Keratinocyte (primary cell): ENCODE measurements around the gene ERV3-1. TPM values are rescaled to one million over a fixed set of nuclear protein-coding genes. Genes with fewer than 3 reads are reported as not detected.

Experiments used
- DNase-seq: peaks from one replicate; pipeline ENCODE4 v3.0.0-alpha.2; 2011; ENCODE audit warnings: low read depth, missing footprints, low spot score
- FAIRE-seq: peaks from 2 replicates; lab custom pipeline; 2011; peaks lifted over from hg19 to GRCh38; lab: Jason Lieb, UNC
- H2AFZ ChIP-seq: 2 replicates; pipeline ENCODE4 v1.6.0; 2012; ENCODE audit warnings: low read length, control low read depth, inconsistent platforms; ENCODE audit not compliant: control insufficient read depth
- H3K27ac ChIP-seq: 2 replicates; pipeline ENCODE4 v1.5.1; 2011; ENCODE audit warnings: low read length; ENCODE audit not compliant: control insufficient read depth, insufficient read depth
- H3K27me3 ChIP-seq: 3 replicates; pipeline ENCODE4 v1.6.0; 2011; ENCODE audit warnings: low read length; ENCODE audit not compliant: control insufficient read depth, insufficient read depth; ENCODE audit errors: extremely low read depth
- H3K36me3 ChIP-seq, 2 experiments: 2 replicates in 1 of 2; 3 replicates in 1 of 2; pipeline ENCODE4 v1.5.1; 2011; ENCODE audit warnings: low read length in 2 of 2, mild to moderate bottlenecking in 1 of 2; ENCODE audit not compliant: control insufficient read depth in 2 of 2, insufficient read depth in 2 of 2; ENCODE audit errors: extremely low read depth in 1 of 2
- H3K4me1 ChIP-seq: 3 replicates; pipeline ENCODE4 v1.5.1; 2011; ENCODE audit warnings: low read length; ENCODE audit not compliant: control insufficient read depth, insufficient read depth; ENCODE audit errors: extremely low read depth
- H3K4me2 ChIP-seq: 3 replicates; pipeline ENCODE4 v1.6.0; 2011; ENCODE audit warnings: low read depth, low read length; ENCODE audit not compliant: control insufficient read depth, insufficient read depth; ENCODE audit errors: extremely low read depth
- H3K4me3 ChIP-seq, 3 experiments: fragments of 200-600 bp in 1 of 3; sonication (generic) in 1 of 3; 2 replicates in 2 of 3; 3 replicates in 1 of 3; pipeline ENCODE4 v1.5.1; 2011 to 2016; ENCODE audit warnings: low read length in 3 of 3, mild to moderate bottlenecking in 3 of 3, control low read depth in 2 of 3, inconsistent platforms in 1 of 3, low read depth in 1 of 3, mixed read lengths in 1 of 3, mixed run types in 1 of 3, moderate library complexity in 1 of 3; ENCODE audit not compliant: control insufficient read depth in 2 of 3, insufficient read depth in 2 of 3; ENCODE audit errors: extremely low read depth in 1 of 3
- H3K79me2 ChIP-seq: 2 replicates; pipeline ENCODE4 v1.6.0; 2012; ENCODE audit warnings: low read length; ENCODE audit not compliant: control insufficient read depth, insufficient read depth
- H3K9ac ChIP-seq: 3 replicates; pipeline ENCODE4 v1.6.0; 2011; ENCODE audit warnings: low read length; ENCODE audit not compliant: control insufficient read depth, insufficient read depth; ENCODE audit errors: extremely low read depth
- H3K9me1 ChIP-seq: 3 replicates; pipeline ENCODE4 v1.6.0; 2011; ENCODE audit warnings: low read length; ENCODE audit not compliant: control insufficient read depth, insufficient read depth; ENCODE audit errors: extremely low read depth
- H3K9me3 ChIP-seq: 2 replicates; pipeline ENCODE4 v1.5.1; 2012; ENCODE audit warnings: low read depth, low read length; ENCODE audit not compliant: control insufficient read depth
- H4K20me1 ChIP-seq: 3 replicates; pipeline ENCODE4 v1.6.0; 2011; ENCODE audit warnings: low read length; ENCODE audit not compliant: control insufficient read depth, insufficient read depth; ENCODE audit errors: extremely low read depth
- CTCF ChIP-seq, 3 experiments: IDR thresholded peaks in 1 of 3; conservative IDR thresholded peaks in 1 of 3; optimal IDR thresholded peaks in 1 of 3; 2 replicates in 2 of 3; 3 replicates in 1 of 3; pipeline versions ENCODE3 to v1.5.1; 2011; ENCODE audit warnings: low read length in 3 of 3, mild to moderate bottlenecking in 3 of 3, moderate library complexity in 2 of 3, control low read depth in 1 of 3, inconsistent platforms in 1 of 3; ENCODE audit not compliant: insufficient read depth in 2 of 3; ENCODE audit errors: extremely low read depth in 1 of 3
- EZH2 ChIP-seq: IDR thresholded peaks from one replicate; pipeline ENCODE4 v1.6.1; 2012; ENCODE audit warnings: inconsistent platforms, mild to moderate bottlenecking, low read length, moderate library complexity
- dilution Hi-C: fragments of 300-500 bp; cut with MboI; formaldehyde crosslinking; loops from one replicate; pipeline ENCODE4 v1.7.0; 2020; ENCODE audit warnings: low sequenced_read_pairs; ENCODE audit not compliant: extremely low pct_ligation_motif_present
- polyA plus RNA-seq, 5 experiments: library from polyadenylated mRNA; depleted of rRNA in 3 of 5; stranded (reverse) in 3 of 5; stranded (forward) in 1 of 5; unstranded in 1 of 5; fragments of >200 nt; gene quantifications; 1 replicate in 1 of 5; 2 replicates in 3 of 5; 3 replicates in 1 of 5; pipeline versions ENCODE4 v1.2.1 to v1.2.3, GENCODE V29; 2011 to 2012; ENCODE audit warnings: missing spikeins in 2 of 5, low read depth in 1 of 5, low replicate concordance in 1 of 5

ERV3-1 gene
- polyA plus RNA-seq, 1 donor (not counting 4 experiments of a cell fraction or from before 2014, with no cell fraction given), result 3.1 TPM

- Histone ChIP-seq H3K9ac (no peak within 1 kb of the TSS), H3K79me2 (no peaks in the 10 kb centered on the region), H3K4me2 (no peak within 1 kb of the TSS), H4K20me1 (no peaks in the 10 kb centered on the region), H3K9me1 (no peaks in the 10 kb centered on the region), H3K36me3 (no peaks in the 10 kb centered on the region), H3K27ac (no peak within 1 kb of the TSS), H2AFZ (no peak within 1 kb of the TSS), H3K4me1 (no peaks in the 10 kb centered on the region), H3K4me3 (no peak within 1 kb of the TSS), H3K27me3 (no peaks in the 10 kb centered on the region), H3K9me3 (peaks cover 6% of the 10 kb centered on the region)
- DNase-seq, result no peak
- TF ChIP-seq EZH2, result no peak
- TF ChIP-seq CTCF (optimal IDR thresholded peaks at IDR 0.05 in 1 of 3, IDR thresholded peaks at IDR 0.05 in 1 of 3, conservative IDR thresholded peaks at IDR 0.05 in 1 of 3; ENCODE audit: extremely low read depth in 1 of 3, insufficient read depth in 2 of 3, low read length in 3 of 3), result no peak
- FAIRE-seq, result no peak
- dilution Hi-C loops, result no loop called here
These were observed 15.6 kb downstream of the ERV3-1 start, which contains the start of gene ZNF117 for GRCh38 chr7:64990936-64991335. Gene ZNF117 (minus strand): TSS chr7:64991036.

GRCh38 chr7:64990216-64990615, 16.3 kb downstream of the ERV3-1 start:
- Histone ChIP-seq H3K4me3 (no peak overlapping the region), H3K27ac (no peak overlapping the region), H2AFZ (no peak overlapping the region), H3K9me1 (no peaks in the 10 kb centered on the region), H3K36me3 (no peaks in the 10 kb centered on the region), H3K4me2 (no peak overlapping the region), H3K9me3 (peaks cover 6% of the 10 kb centered on the region), H4K20me1 (no peaks in the 10 kb centered on the region), H3K79me2 (no peaks in the 10 kb centered on the region), H3K27me3 (no peaks in the 10 kb centered on the region), H3K9ac (no peak overlapping the region), H3K4me1 (no peaks in the 10 kb centered on the region)
- dilution Hi-C loops, result no loop called here
- FAIRE-seq (no peak), DNase-seq (no peak)
- TF ChIP-seq EZH2 (no peak), CTCF (optimal IDR thresholded peaks at IDR 0.05 in 1 of 3, IDR thresholded peaks at IDR 0.05 in 1 of 3, conservative IDR thresholded peaks at IDR 0.05 in 1 of 3; ENCODE audit: extremely low read depth in 1 of 3, insufficient read depth in 2 of 3, low read length in 3 of 3) (no peak)
